ENCODE data around the gene CHST6. TPM values are rescaled to one million over a fixed set of nuclear protein-coding genes. Genes with fewer than 3 reads are reported as not detected.
"Not testable (repeated sequence)": the region's sequence is repeated elsewhere in the genome, so short reads cannot be mapped to it uniquely, and the experiment has no call there.

The CHST6 gene
- total RNA-seq, 3 donors from 2014 or later: 1.8 to 2.9 (median 2.9) TPM

GRCh38 chr16:75433732-75434413 lies 61.4 kb downstream of the CHST6 start:
- ATAC-seq: peak; percentile 75
- TF ChIP-seq CTCF (IDR thresholded peaks at IDR 0.05): no peak
- Histone ChIP-seq H3K9me3 (no peaks in the 10 kb centered on the region), H3K4me3 (peak overlapping the region; percentile 68), H3K4me1 (ENCODE audit: low read depth) (peaks cover 8% of the 10 kb centered on the region), H3K36me3 (ENCODE audit: low read depth) (no peaks in the 10 kb centered on the region)
- intact Hi-C loops (cut with DNase I, micrococcal nuclease): no loop called here
- peak in 2 of 3 donors; percentile 52 to 83 for DNase-seq

GRCh38 chr16:75432828-75433731 lies 62.2 kb downstream of the CHST6 start, which contains the start of gene CFDP1:
Gene CFDP1 (minus strand): TSS chr16:75433503. CDS start chr16:75433352, 151 bp downstream.
- peak; percentile 18 for TF ChIP-seq CTCF (IDR thresholded peaks at IDR 0.05)
- peak; percentile 96 to 98 (median 96) for DNase-seq
- intact Hi-C loops (cut with DNase I, micrococcal nuclease): no loop called here
- Histone ChIP-seq H3K4me3 (peak within 1 kb of the TSS; percentile 68), H3K9me3 (no peaks in the 10 kb centered on the region), H3K36me3 (ENCODE audit: low read depth) (no peaks in the 10 kb centered on the region), H3K4me1 (ENCODE audit: low read depth) (peaks cover 8% of the 10 kb centered on the region)
- peak; percentile 98 for ATAC-seq

DNA sequence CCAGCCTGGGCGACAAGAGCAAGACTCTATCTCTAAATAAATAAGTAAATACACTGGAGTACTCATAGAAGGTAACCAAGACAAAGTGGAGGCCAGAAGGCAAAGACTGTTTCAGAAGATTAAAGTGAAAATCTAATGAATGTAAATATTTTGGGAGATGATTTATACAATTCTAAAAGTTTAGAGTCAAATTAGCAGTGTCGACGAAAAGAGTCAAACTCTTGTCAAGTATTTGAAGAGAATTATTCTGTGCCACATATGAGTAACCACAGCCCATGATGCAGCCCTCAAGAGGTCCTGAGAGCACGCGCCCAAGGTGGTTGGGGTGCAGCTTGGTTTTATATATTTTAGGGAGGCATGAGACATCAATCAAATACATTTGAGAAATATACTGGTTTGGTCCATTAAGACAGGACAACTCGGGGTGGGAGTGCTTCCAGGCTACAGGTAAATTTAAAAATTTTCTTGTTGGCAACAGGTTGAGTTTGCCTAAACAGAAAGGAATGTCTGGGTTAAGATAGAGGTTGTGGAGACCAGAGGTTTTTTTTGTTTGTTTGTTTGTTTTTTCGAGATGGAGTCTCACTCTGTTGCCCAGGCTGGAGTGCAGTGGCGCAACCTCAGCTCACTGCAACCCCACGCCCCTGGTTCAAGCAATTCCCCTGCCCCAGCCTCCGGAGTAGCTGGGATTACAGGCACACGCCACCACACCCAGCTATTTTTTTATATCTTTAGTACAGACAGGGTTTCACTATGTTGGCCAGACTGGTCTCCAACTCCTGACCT lies 65.4 kb downstream of the CHST6 start:
- no peak for ATAC-seq
- TF ChIP-seq CTCF (IDR thresholded peaks at IDR 0.05): no peak
- Histone ChIP-seq H3K9me3 (no peaks in the 10 kb centered on the region), H3K4me3 (no peak overlapping the region), H3K36me3 (ENCODE audit: low read depth) (no peaks in the 10 kb centered on the region), H3K4me1 (ENCODE audit: low read depth) (peaks cover 6% of the 10 kb centered on the region)
- intact Hi-C loops (cut with DNase I, micrococcal nuclease): no loop called here
- no peak for DNase-seq

GRCh38 chr16:75426524-75426923 lies 68.7 kb downstream of the CHST6 start:
- intact Hi-C loops (cut with DNase I, micrococcal nuclease); ATAC-seq; H3K4me3 ChIP-seq; H3K9me3 ChIP-seq; H3K36me3 ChIP-seq (ENCODE audit: low read depth); H3K4me1 ChIP-seq (ENCODE audit: low read depth); DNase-seq: not testable (repeated sequence)

GRCh38 chr16:75424105-75424762 lies 71.0 kb downstream of the CHST6 start:
- H3K9me3 ChIP-seq; H3K36me3 ChIP-seq (ENCODE audit: low read depth); H3K4me1 ChIP-seq (ENCODE audit: low read depth); intact Hi-C loops (cut with DNase I, micrococcal nuclease); ATAC-seq; DNase-seq; H3K4me3 ChIP-seq: not testable (repeated sequence)

GRCh38 chr16:75423723-75424104 lies 71.5 kb downstream of the CHST6 start:
- Histone ChIP-seq H3K9me3 (no peaks in the 10 kb centered on the region), H3K36me3 (ENCODE audit: low read depth) (no peaks in the 10 kb centered on the region), H3K4me3 (no peak overlapping the region), H3K4me1 (ENCODE audit: low read depth) (peaks cover 9% of the 10 kb centered on the region)
- ATAC-seq (no peak), DNase-seq (no peak)
- intact Hi-C loops (cut with DNase I, micrococcal nuclease): no loop called here
- no peak for TF ChIP-seq CTCF (IDR thresholded peaks at IDR 0.05)
